Astrocyte (in vitro differentiated cells and primary cell): ENCODE measurements around the gene NEIL3. TPM values are rescaled to one million over a fixed set of nuclear protein-coding genes. Genes with fewer than 3 reads are reported as not detected.

ENCODE experiments used
- DNase-seq: peaks from one replicate; pipeline ENCODE4 v3.0.0-alpha.2; 2010; ENCODE audit warnings: low read depth
- FAIRE-seq: peaks from 2 replicates; lab custom pipeline; 2011; peaks lifted over from hg19 to GRCh38; lab: Jason Lieb, UNC
- H2AFZ ChIP-seq: 2 replicates; pipeline ENCODE4 v1.6.0; 2012; ENCODE audit warnings: low read depth, low read length, inconsistent platforms
- H3K27ac ChIP-seq: 2 replicates; pipeline ENCODE4 v1.5.1; 2011; ENCODE audit warnings: low read depth, low read length, inconsistent platforms
- H3K27me3 ChIP-seq: 2 replicates; pipeline ENCODE4 v1.6.0; 2011; ENCODE audit warnings: low read length, inconsistent platforms; ENCODE audit not compliant: insufficient read depth
- H3K36me3 ChIP-seq: 2 replicates; pipeline ENCODE4 v1.5.1; 2011; ENCODE audit warnings: low read length, inconsistent platforms; ENCODE audit not compliant: insufficient read depth
- H3K4me1 ChIP-seq: 2 replicates; pipeline ENCODE4 v1.5.1; 2011; ENCODE audit warnings: low read length, inconsistent platforms; ENCODE audit not compliant: insufficient read depth
- H3K4me2 ChIP-seq: 2 replicates; pipeline ENCODE4 v1.6.0; 2012; ENCODE audit warnings: low read length, inconsistent platforms
- H3K4me3 ChIP-seq: 2 replicates; pipeline ENCODE4 v1.5.1; 2011; ENCODE audit warnings: low read depth, mild to moderate bottlenecking, low read length, inconsistent platforms; ENCODE audit not compliant: insufficient read depth
- H3K79me2 ChIP-seq: 2 replicates; pipeline ENCODE4 v1.6.0; 2012; ENCODE audit warnings: mild to moderate bottlenecking, low read length, inconsistent platforms; ENCODE audit not compliant: insufficient read depth
- H3K9ac ChIP-seq: 2 replicates; pipeline ENCODE4 v1.6.0; 2012; ENCODE audit warnings: mild to moderate bottlenecking, low read length, inconsistent platforms
- H3K9me3 ChIP-seq: 2 replicates; pipeline ENCODE4 v1.5.1; 2012; ENCODE audit warnings: low read depth, mild to moderate bottlenecking, low read length, inconsistent platforms; ENCODE audit not compliant: insufficient read depth
- H4K20me1 ChIP-seq: 2 replicates; pipeline ENCODE4 v1.6.0; 2012; ENCODE audit warnings: low read length, inconsistent platforms; ENCODE audit not compliant: insufficient read depth
- H3K27ac Mint-ChIP-seq: one replicate; pipeline ENCODE4 v1.8.0; 2021; ENCODE audit warnings: mild to moderate bottlenecking, mixed read lengths; ENCODE audit not compliant: unreplicated experiment
- H3K27me3 Mint-ChIP-seq: one replicate; pipeline ENCODE4 v1.8.0; 2021; ENCODE audit warnings: low read depth, mixed read lengths; ENCODE audit not compliant: unreplicated experiment
- H3K36me3 Mint-ChIP-seq: one replicate; pipeline ENCODE4 v1.8.0; 2021; ENCODE audit warnings: low read depth, mixed read lengths; ENCODE audit not compliant: unreplicated experiment
- H3K4me1 Mint-ChIP-seq: one replicate; pipeline ENCODE4 v1.8.0; 2021; ENCODE audit warnings: low read depth, mixed read lengths; ENCODE audit not compliant: unreplicated experiment
- H3K4me3 Mint-ChIP-seq: one replicate; pipeline ENCODE4 v1.8.0; 2021; ENCODE audit warnings: mild to moderate bottlenecking, moderate library complexity, mixed read lengths; ENCODE audit not compliant: unreplicated experiment
- H3K9me3 Mint-ChIP-seq: one replicate; pipeline ENCODE4 v1.8.0; 2021; ENCODE audit warnings: mild to moderate bottlenecking, mixed read lengths; ENCODE audit not compliant: unreplicated experiment
- EZH2 ChIP-seq: IDR thresholded peaks from 2 replicates; pipeline ENCODE4 v1.6.1; 2012; ENCODE audit warnings: mild to moderate bottlenecking, low read length, inconsistent platforms; ENCODE audit not compliant: insufficient read depth
- total RNA-seq: library from RNA; stranded (reverse); gene quantifications from 2 replicates; pipeline ENCODE4 v1.2.1, GENCODE V29; 2021
- TF ChIP-seq, protein P1 (sequence below): IDR thresholded peaks from 2 replicates; pipeline ENCODE4 v1.5.1; 2011; ENCODE audit warnings: low read depth, mild to moderate bottlenecking, inconsistent platforms, low read length, moderate library complexity; ENCODE audit not compliant: insufficient read depth

The NEIL3 gene
- total RNA-seq, 1 donor from 2014 or later, result 0.91 TPM

DNA sequence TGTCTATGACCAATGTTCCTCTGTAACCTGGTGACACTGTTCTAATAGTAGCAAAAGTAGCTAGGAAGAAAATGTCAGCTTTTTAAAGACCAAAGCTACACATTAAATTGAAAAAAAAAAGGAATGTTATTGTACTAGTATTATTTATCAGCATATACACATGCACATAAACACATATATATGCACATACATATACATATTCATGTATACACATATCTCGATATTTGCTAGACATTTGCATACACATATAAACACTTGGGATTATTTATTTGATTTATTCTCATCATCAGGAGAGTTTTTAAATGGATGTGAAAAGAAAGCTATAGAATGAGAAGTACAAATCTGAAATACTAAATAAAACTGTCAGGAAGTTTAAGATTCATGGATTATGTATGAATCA lies 21.3 kb upstream of the NEIL3 start:
- FAIRE-seq (no peak), DNase-seq (no peak)
- no peaks in the 10 kb centered on the region for H3K36me3 ChIP-seq
- H4K20me1 ChIP-seq, result no peaks in the 10 kb centered on the region
- Mint-ChIP-seq H3K27ac (no peak overlapping the region), H3K36me3 (no peaks in the 10 kb centered on the region), H3K4me1 (peaks cover 3% of the 10 kb centered on the region), H3K4me3 (no peak overlapping the region), H3K27me3 (no peaks in the 10 kb centered on the region), H3K9me3 (no peaks in the 10 kb centered on the region)
- no peaks in the 10 kb centered on the region for H3K9me3 ChIP-seq
- H3K27ac ChIP-seq, result no peak overlapping the region
- H3K79me2 ChIP-seq, result no peaks in the 10 kb centered on the region
- no peaks in the 10 kb centered on the region for H3K27me3 ChIP-seq
- no peak overlapping the region for H3K9ac ChIP-seq
- TF ChIP-seq, protein P1, sequence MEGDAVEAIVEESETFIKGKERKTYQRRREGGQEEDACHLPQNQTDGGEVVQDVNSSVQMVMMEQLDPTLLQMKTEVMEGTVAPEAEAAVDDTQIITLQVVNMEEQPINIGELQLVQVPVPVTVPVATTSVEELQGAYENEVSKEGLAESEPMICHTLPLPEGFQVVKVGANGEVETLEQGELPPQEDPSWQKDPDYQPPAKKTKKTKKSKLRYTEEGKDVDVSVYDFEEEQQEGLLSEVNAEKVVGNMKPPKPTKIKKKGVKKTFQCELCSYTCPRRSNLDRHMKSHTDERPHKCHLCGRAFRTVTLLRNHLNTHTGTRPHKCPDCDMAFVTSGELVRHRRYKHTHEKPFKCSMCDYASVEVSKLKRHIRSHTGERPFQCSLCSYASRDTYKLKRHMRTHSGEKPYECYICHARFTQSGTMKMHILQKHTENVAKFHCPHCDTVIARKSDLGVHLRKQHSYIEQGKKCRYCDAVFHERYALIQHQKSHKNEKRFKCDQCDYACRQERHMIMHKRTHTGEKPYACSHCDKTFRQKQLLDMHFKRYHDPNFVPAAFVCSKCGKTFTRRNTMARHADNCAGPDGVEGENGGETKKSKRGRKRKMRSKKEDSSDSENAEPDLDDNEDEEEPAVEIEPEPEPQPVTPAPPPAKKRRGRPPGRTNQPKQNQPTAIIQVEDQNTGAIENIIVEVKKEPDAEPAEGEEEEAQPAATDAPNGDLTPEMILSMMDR, result no peak
- TF ChIP-seq EZH2, result no peak
- no peaks in the 10 kb centered on the region for H3K4me1 ChIP-seq
- no peak overlapping the region for H3K4me2 ChIP-seq
- H3K4me3 ChIP-seq, result no peak overlapping the region
- no peak overlapping the region for H2AFZ ChIP-seq

DNA sequence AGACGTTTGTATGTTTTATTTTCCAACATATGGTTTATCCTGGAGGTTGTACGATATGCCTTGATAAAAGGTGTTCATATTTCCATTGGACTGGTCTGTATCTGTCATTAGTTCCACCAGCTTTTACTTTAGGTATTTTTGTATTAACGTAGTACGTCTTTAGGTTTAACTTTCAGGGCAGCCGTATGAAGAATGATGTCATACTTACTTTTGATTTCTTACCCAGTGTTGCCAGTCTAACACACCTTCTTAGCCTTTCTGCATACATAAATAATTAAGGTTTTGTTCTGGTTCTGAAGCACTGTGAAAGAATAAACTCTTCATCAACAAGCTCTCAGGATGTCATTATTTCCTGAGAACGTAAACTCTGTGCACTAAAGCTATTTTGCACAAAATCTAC lies 18.9 kb upstream of the NEIL3 start:
- no peaks in the 10 kb centered on the region for H3K4me1 Mint-ChIP-seq
- H3K9me3 ChIP-seq, result no peaks in the 10 kb centered on the region
- no peaks in the 10 kb centered on the region for H3K4me1 ChIP-seq
- no peak overlapping the region for H3K9ac ChIP-seq
- no peaks in the 10 kb centered on the region for H3K36me3 ChIP-seq
- no peak overlapping the region for H3K4me2 ChIP-seq
- H2AFZ ChIP-seq, result no peak overlapping the region
- no peaks in the 10 kb centered on the region for H3K27me3 Mint-ChIP-seq
- H3K27ac ChIP-seq, result no peak overlapping the region
- H3K9me3 Mint-ChIP-seq, result no peaks in the 10 kb centered on the region
- no peaks in the 10 kb centered on the region for H3K36me3 Mint-ChIP-seq
- H3K27ac Mint-ChIP-seq, result no peak overlapping the region
- no peak overlapping the region for H3K4me3 Mint-ChIP-seq
- no peaks in the 10 kb centered on the region for H3K79me2 ChIP-seq
- H3K27me3 ChIP-seq, result no peaks in the 10 kb centered on the region
- no peak overlapping the region for H3K4me3 ChIP-seq
- TF ChIP-seq, protein P1, result no peak
- TF ChIP-seq EZH2, result no peak
- DNase-seq (no peak), FAIRE-seq (no peak)
- H4K20me1 ChIP-seq, result no peaks in the 10 kb centered on the region

DNA sequence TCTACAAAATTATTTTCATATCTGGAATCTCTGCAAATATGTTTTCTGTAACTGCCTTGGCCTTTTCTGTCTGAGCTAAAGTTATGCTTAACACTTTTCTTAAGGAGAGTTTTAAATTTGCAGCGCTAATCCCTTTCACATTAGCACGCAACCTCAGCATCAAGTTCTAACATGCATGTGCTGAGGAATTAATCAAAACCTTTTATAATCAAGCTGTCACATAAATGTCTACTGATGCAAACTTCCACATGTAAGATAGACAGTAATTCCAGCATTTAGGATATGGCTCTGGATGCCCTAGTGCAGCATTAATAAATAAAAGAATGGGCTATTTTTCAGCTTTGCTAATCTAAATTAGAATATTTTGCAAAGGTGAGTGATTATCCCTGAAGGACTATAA lies 17.5 kb upstream of the NEIL3 start:
- Mint-ChIP-seq H3K36me3 (no peaks in the 10 kb centered on the region), H3K27me3 (no peaks in the 10 kb centered on the region)
- H3K27ac ChIP-seq, result no peak overlapping the region

More for the DNA sequence above, 17.5 kb upstream of the NEIL3 start:
- FAIRE-seq (no peak), DNase-seq (no peak)
- H3K4me1 Mint-ChIP-seq, result no peaks in the 10 kb centered on the region
- H3K27me3 ChIP-seq, result no peaks in the 10 kb centered on the region
- H3K4me3 ChIP-seq, result no peak overlapping the region
- H4K20me1 ChIP-seq, result no peaks in the 10 kb centered on the region
- no peaks in the 10 kb centered on the region for H3K79me2 ChIP-seq
- no peak overlapping the region for H3K27ac Mint-ChIP-seq
- TF ChIP-seq, protein P1, result no peak
- no peak for TF ChIP-seq EZH2
- H3K4me1 ChIP-seq, result no peaks in the 10 kb centered on the region
- H2AFZ ChIP-seq, result no peak overlapping the region
- H3K9me3 Mint-ChIP-seq, result no peaks in the 10 kb centered on the region
- no peaks in the 10 kb centered on the region for H3K36me3 ChIP-seq
- no peak overlapping the region for H3K9ac ChIP-seq
- no peaks in the 10 kb centered on the region for H3K9me3 ChIP-seq
- no peak overlapping the region for H3K4me2 ChIP-seq
- H3K4me3 Mint-ChIP-seq, result no peak overlapping the region
